ENCODE results near the gene PDE6C. TPM values are rescaled to one million over a fixed set of nuclear protein-coding genes. Genes with fewer than 3 reads are reported as not detected.

PDE6C gene
- total and polyA plus RNA-seq, 12 donors = not detected

DNA sequence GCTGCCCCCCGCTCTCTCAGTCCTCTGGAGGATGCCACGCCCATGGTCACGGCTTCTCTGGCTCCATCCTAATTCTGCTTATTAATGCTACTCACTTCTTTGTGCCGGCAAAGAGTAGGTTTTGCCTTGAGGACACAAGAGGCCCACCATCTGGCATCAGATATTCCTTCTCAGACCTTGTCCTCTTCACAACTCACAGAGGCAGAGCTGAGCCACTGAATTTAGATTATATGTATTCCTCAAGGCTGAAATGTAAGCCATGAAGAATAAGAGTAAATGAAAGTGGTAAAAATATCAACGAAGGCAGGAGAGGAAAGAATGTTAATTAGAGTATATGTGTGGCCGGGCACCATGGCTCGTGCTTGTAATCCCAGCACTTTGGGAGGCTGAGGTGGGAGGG is 17.8 kb upstream of the PDE6C start:
- TF ChIP-seq CTCF (IDR thresholded peaks at IDR 0.05) = no peak
- Histone ChIP-seq H3K9me3 (no peaks in the 10 kb centered on the region), H3K36me3 (no peaks in the 10 kb centered on the region), H3K27me3 (peaks cover 0 to 9% (median 0%) of the 10 kb centered on the region in 7 donors), H3K27ac (no peak overlapping the region), H3K4me1 (peaks cover 0 to 7% (median 0%) of the 10 kb centered on the region in 9 donors), H3K4me3 (no peak overlapping the region)
- DNase-seq = no peak
- intact Hi-C loops (cut with DNase I) = no loop called here
- no peak for ATAC-seq
- 77 to 87% methylated on average over 7 of the region's 7 CpGs for WGBS, 2 donors

- Histone ChIP-seq H3K4me1 (peaks cover 0 to 10% (median under 1%) of the 10 kb centered on the region in 9 donors), H3K9me3 (no peaks in the 10 kb centered on the region), H3K27ac (no peak overlapping the region), H3K36me3 (no peaks in the 10 kb centered on the region), H3K27me3 (peaks cover 0 to 19% (median 6%) of the 10 kb centered on the region in 7 donors), H3K4me3 (no peak overlapping the region)
- intact Hi-C loops (cut with DNase I) = no loop called here
- WGBS, 2 donors = 73 to 84% methylated on average over 5 of the region's 5 CpGs
- ATAC-seq (no peak), DNase-seq (no peak)
- no peak for TF ChIP-seq CTCF (IDR thresholded peaks at IDR 0.05)
Observed at GRCh38 chr10:93595378-93596161, 16.8 kb upstream of the PDE6C start.

GRCh38 chr10:93596539-93596938 is 15.8 kb upstream of the PDE6C start:
- no peaks in the 10 kb centered on the region for H3K9me3 ChIP-seq
- intact Hi-C loops (cut with DNase I) = no loop called here
- ATAC-seq (no peak), DNase-seq (no peak)
- peaks cover 0 to 13% (median 10%) of the 10 kb centered on the region in 9 donors for H3K4me1 ChIP-seq
- H3K4me3 ChIP-seq = no peak overlapping the region
- 77 to 83% methylated on average over 4 of the region's 4 CpGs for WGBS, 2 donors
- H3K27me3 ChIP-seq = peaks cover 0 to 29% (median 16%) of the 10 kb centered on the region in 7 donors
- H3K27ac ChIP-seq = no peak overlapping the region
- no peak for TF ChIP-seq CTCF (IDR thresholded peaks at IDR 0.05)
- H3K36me3 ChIP-seq = no peaks in the 10 kb centered on the region

GRCh38 chr10:93597075-93597599 is 15.2 kb upstream of the PDE6C start:
- Histone ChIP-seq H3K27ac (no peak overlapping the region), H3K36me3 (no peaks in the 10 kb centered on the region), H3K27me3 (peaks cover 0 to 35% (median 22%) of the 10 kb centered on the region in 7 donors), H3K4me3 (no peak overlapping the region), H3K4me1 (peaks cover 0 to 15% (median 8%) of the 10 kb centered on the region in 9 donors), H3K9me3 (no peaks in the 10 kb centered on the region)
- ATAC-seq = no peak
- intact Hi-C loops (cut with DNase I) = no loop called here
- TF ChIP-seq CTCF (IDR thresholded peaks at IDR 0.05) = no peak
- WGBS, 2 donors = 92 to 95% methylated on average over 1 of the region's 1 CpG
- no peak for DNase-seq

Data from heart right ventricle (tissue), 16 donors.